ENCODE measurements around the gene PROKR1.
"Not testable (repeated sequence)": the region's sequence is repeated elsewhere in the genome, so short reads cannot be mapped to it uniquely, and the experiment has no call there.

The PROKR1 gene

GRCh38 chr2:68659081-68659480, 15.7 kb downstream of the PROKR1 start:
- DNase-seq: no peak

- no peak for DNase-seq
These were observed 17.3 kb downstream of the PROKR1 start for GRCh38 chr2:68660658-68661057.

GRCh38 chr2:68662466-68662865, 19.1 kb downstream of the PROKR1 start:
- no peak for DNase-seq

- no peak for DNase-seq
These were observed 20.2 kb downstream of the PROKR1 start for GRCh38 chr2:68663371-68664156.

GRCh38 chr2:68667371-68667770, 24.0 kb downstream of the PROKR1 start:
- DNase-seq: no peak

- DNase-seq: no peak
These were observed 26.3 kb downstream of the PROKR1 start for GRCh38 chr2:68669651-68670050.

- no peak for DNase-seq
These were observed 28.6 kb downstream of the PROKR1 start for GRCh38 chr2:68671961-68672360.

- DNase-seq: no peak
These were observed 30.3 kb downstream of the PROKR1 start for GRCh38 chr2:68673631-68674030.

- DNase-seq: no peak
These were observed 32.1 kb downstream of the PROKR1 start for GRCh38 chr2:68675470-68675869.

- not testable (repeated sequence) for DNase-seq
These were observed 34.5 kb downstream of the PROKR1 start for GRCh38 chr2:68677837-68678236.

GRCh38 chr2:68679166-68679916, 36.0 kb downstream of the PROKR1 start:
- not testable (repeated sequence) for DNase-seq

- not testable (repeated sequence) for DNase-seq
These were observed 36.5 kb downstream of the PROKR1 start for GRCh38 chr2:68679917-68680267.

GRCh38 chr2:68684197-68684596, 40.8 kb downstream of the PROKR1 start:
- DNase-seq: no peak

GRCh38 chr2:68686178-68686577, 42.8 kb downstream of the PROKR1 start:
- no peak for DNase-seq

GRCh38 chr2:68687018-68687417, 43.6 kb downstream of the PROKR1 start:
- DNase-seq: no peak

- no peak for DNase-seq
These were observed 46.5 kb downstream of the PROKR1 start for GRCh38 chr2:68689553-68690537.

GRCh38 chr2:68690851-68691250, 47.5 kb downstream of the PROKR1 start:
- no peak for DNase-seq

- DNase-seq: no peak
These were observed 49.1 kb downstream of the PROKR1 start for GRCh38 chr2:68692511-68692910.

- no peak for DNase-seq
These were observed 50.6 kb downstream of the PROKR1 start for GRCh38 chr2:68693951-68694350.

- DNase-seq: no peak
These were observed 52.6 kb downstream of the PROKR1 start for GRCh38 chr2:68695971-68696370.

- DNase-seq: no peak
These were observed 53.2 kb downstream of the PROKR1 start for GRCh38 chr2:68696554-68696953.

GRCh38 chr2:68698567-68699377, 55.4 kb downstream of the PROKR1 start:
- DNase-seq: no peak

Data from T-helper 9 cell (primary cell).